Activated T-cell treated with anti-CD3 and anti-CD28 coated beads, Interleukin-2, amount 50 U/mL, for 4 hours (primary cell): Measurements from ENCODE around the gene NMRK1. TPM values are rescaled to one million over a fixed set of nuclear protein-coding genes. Genes with fewer than 3 reads are reported as not detected.

ENCODE experiments used
- ATAC-seq, 2 donors: fragments of 200-7000 bp; cut with Tn5 transposase; one replicate each; pipeline ENCODE4 v1.10.0; 2021
- DNase-seq: peaks from one replicate; pipeline ENCODE4 v3.0.0-alpha.2; 2020
- H3K27me3 Mint-ChIP-seq: one replicate; pipeline ENCODE4 v1.8.0; 2021; ENCODE audit warnings: low read depth, mixed read lengths
- H3K36me3 Mint-ChIP-seq: one replicate; pipeline ENCODE4 v1.8.0; 2022; ENCODE audit warnings: mixed read lengths; ENCODE audit not compliant: insufficient read depth
- H3K4me1 Mint-ChIP-seq: one replicate; pipeline ENCODE4 v1.8.0; 2021; ENCODE audit warnings: low read depth, mixed read lengths
- H3K4me3 Mint-ChIP-seq: one replicate; pipeline ENCODE4 v1.8.0; 2021; ENCODE audit warnings: mild to moderate bottlenecking, moderate library complexity, mixed read lengths
- H3K9me3 Mint-ChIP-seq: one replicate; pipeline ENCODE4 v1.8.0; 2021; ENCODE audit warnings: mixed read lengths
- total RNA-seq, 3 donors: library from RNA; stranded (reverse); gene quantifications; one replicate each; pipeline ENCODE4 v1.2.1, GENCODE V29; 2021

Gene NMRK1
- total RNA-seq, 3 donors from 2014 or later = 7.3 to 11.1 (median 11.1) TPM

DNA sequence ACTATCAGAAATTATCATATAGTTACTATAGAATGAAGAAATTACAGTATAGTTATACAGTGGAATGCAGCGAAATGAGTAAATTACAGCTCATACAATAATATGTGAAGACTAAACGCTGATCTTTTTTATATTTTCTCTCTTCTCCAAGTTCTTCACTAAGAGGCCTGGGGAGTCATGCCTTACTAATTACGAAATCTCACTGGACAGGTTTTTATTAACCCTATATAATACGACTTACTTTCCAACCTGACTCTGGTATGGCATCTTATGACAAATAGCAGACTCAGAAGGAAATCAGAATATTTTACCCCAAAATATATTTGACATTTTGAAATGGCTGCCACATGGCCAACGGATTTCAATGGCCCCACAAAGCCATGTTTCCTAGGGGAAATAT lies 68.9 kb downstream of the NMRK1 start:
- H3K9me3 Mint-ChIP-seq = no peaks in the 10 kb centered on the region
- no peaks in the 10 kb centered on the region for H3K27me3 Mint-ChIP-seq
- DNase-seq (no peak), ATAC-seq (no peak)
- peaks cover 46% of the 10 kb centered on the region for H3K4me1 Mint-ChIP-seq
- peaks cover 9% of the 10 kb centered on the region for H3K36me3 Mint-ChIP-seq
- H3K4me3 Mint-ChIP-seq = no peak overlapping the region

DNA sequence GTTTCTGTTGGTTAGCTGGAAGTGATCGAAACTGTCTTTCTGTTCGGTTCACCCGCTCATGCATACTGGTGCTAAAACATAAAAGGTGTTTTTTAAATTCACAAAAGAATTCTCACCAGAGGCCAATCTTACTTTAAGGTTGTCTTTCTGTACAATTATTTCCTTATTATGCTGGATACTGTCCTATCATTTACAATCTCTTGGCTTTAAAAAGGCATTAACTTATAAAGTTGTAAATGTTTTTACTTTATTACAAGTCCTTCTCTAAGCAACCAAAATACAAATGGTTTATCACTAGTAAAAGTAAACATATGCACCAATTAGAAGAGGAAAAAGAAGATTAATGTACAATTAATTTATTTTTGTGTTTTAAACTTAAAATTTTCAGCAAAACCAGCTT lies 70.6 kb downstream of the NMRK1 start:
- H3K4me3 Mint-ChIP-seq = no peak overlapping the region
- H3K4me1 Mint-ChIP-seq = peaks cover 37% of the 10 kb centered on the region
- ATAC-seq (no peak), DNase-seq (no peak)
- peaks cover 10% of the 10 kb centered on the region for H3K36me3 Mint-ChIP-seq
- H3K9me3 Mint-ChIP-seq = no peaks in the 10 kb centered on the region
- no peaks in the 10 kb centered on the region for H3K27me3 Mint-ChIP-seq

DNA sequence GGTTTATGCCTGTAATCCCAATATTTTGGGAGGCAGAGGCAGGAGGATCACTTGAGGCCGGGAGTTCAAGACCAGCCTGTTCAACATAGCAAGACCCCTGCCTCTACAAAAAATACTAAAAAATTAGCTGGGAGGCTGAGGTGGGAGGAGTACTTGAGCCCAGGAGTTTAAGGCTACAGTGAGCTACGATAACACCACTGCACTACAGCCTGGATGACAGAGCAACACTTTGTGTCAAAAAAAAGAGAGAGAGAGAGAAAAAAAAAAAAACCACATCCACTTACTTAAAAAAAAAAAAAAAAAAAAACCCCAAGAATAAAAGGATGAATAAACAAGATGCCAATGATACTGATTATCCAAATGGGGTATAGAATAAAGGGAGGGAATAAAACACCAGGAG lies 74.2 kb downstream of the NMRK1 start:
- ATAC-seq (no peak), DNase-seq (no peak)
- H3K27me3 Mint-ChIP-seq = no peaks in the 10 kb centered on the region
- no peaks in the 10 kb centered on the region for H3K9me3 Mint-ChIP-seq
- H3K4me3 Mint-ChIP-seq = no peak overlapping the region
- peaks cover 37% of the 10 kb centered on the region for H3K4me1 Mint-ChIP-seq
- H3K36me3 Mint-ChIP-seq = peaks cover 20% of the 10 kb centered on the region

Other genes with a start within 250 kb of the NMRK1 start
- under 1 TPM; 0.05 to 0.23 (median 0.18) TPM for gene TRPM6, start 200.2 kb downstream of the NMRK1 start, total RNA-seq
- gene C9orf40, start 135.2 kb downstream of the NMRK1 start, total RNA-seq = 10 to 100 TPM; 11.8 to 13.7 (median 13.5) TPM
- gene CARNMT1, start 59.9 kb downstream of the NMRK1 start, total RNA-seq = 10 to 100 TPM; 30.6 to 38.0 (median 36.0) TPM
- 10 to 100 TPM; 38.9 to 49.8 (median 41.3) TPM for gene OSTF1, start 359 bp upstream of the NMRK1 start, total RNA-seq